SK-MEL-5 (cell line): Measurements from ENCODE around the gene CIRBP. TPM values are rescaled to one million over a fixed set of nuclear protein-coding genes. Genes with fewer than 3 reads are reported as not detected.
A peak's percentile ranks its signal among the peaks of the same experiment; 100 is the strongest.

ENCODE experiments used
- DNase-seq: peaks from one replicate; pipeline ENCODE4 v3.0.0-alpha.2; 2016; ENCODE audit warnings: low read depth, low spot score
- in situ Hi-C: cut with HindIII; loops from 2 replicates; pipeline ENCODE4 v1.10.0; 2016; ENCODE audit warnings: low sequenced_read_pairs, high pct_unique_total_duplicates, low pct_unique_long_range_greater_than_20kb
- total RNA-seq: library from RNA; depleted of rRNA; stranded (reverse); fragments of >200 nt; shearing (Covaris generic); gene quantifications from 2 replicates; pipeline ENCODE4 v1.2.3, GENCODE V29; 2014

Gene CIRBP
- total RNA-seq, 1 experiment from 2014 or later = 93.9 TPM

DNA sequence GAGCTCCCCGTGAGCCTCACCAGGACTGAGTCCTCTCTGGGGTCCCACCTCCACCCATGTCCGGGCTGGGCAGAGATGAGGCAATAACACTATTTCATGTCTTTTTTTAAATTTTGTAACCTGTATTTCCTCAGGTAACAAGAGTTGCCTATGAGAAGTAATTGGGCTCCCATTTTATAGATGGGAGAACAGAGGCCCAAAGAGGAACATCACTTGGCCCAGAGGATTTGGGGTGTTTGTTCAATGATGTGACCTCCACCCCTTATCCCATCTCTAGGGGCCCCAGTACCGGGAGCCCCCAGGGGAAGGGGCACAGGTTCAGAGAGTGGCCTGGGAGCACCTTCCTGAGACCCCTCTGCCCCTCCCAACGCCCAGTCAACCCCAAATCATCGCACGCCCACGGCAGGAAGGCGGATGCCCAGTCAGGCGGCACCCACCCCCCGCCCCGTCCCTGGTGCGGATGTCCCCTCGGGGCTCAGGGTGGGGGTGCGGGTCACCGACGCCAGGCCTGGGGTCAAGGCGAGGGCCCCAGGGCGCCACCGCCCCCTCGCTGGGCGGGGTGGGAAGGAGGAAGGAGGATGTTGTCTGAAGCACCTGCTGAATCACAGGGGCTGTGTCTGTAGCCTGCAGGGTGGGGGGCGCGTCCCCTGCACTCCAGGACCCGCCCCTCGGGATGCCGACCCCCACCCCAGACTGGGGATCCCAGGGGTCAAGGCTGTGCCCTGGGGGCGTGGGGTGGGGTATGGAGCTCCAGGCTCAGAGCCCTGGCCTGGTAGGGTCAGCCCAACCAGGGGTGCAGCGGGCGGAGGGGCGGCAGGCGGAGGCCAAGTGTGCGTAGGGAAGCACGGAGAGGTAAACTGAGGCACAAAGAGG, 9.0 kb upstream of the CIRBP start:
- in situ Hi-C loops = no loop called here
- no peak for DNase-seq

GRCh38 chr19:1260749-1261537, 8.2 kb upstream of the CIRBP start:
- DNase-seq = peak; percentile 92
- in situ Hi-C loops = no loop called here

DNA sequence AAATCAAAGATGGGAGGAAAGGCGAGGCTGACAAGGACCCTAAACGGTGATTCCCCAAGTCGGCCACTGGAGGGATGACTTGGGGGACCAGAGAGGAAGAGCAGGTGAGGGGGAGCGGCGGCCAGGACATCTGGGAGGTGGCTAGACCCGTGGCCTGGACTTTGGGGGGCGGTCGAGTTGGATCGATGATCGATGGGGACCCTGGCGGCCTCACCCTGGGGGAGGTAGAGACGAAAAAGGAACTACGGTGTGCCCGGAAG, 7.7 kb upstream of the CIRBP start:
- no peak for DNase-seq
- in situ Hi-C loops = no loop called here

- in situ Hi-C loops = no loop called here
- DNase-seq = no peak
Measured at GRCh38 chr19:1261798-1262622, 7.1 kb upstream of the CIRBP start.

GRCh38 chr19:1262623-1263123, 6.5 kb upstream of the CIRBP start:
- in situ Hi-C loops = no loop called here
- no peak for DNase-seq

DNA sequence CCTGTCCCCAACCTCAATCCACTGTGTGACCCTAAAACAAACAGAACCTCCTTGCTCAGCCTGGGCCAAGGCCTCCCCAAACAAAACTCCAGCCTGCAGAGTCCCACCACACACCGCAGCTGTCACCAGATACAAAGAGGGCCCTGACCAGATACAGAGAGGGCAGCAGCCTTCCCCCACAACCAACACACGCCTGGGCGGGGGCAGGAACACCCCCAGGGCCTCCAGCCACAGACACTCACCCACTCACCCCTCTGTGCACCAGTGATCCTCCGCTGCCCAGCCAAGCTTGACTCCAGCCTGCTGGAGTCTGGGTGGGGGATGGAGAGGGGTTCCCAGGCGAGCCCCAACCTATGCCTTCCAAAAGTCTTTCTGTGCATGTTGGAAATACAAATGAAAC, 5.9 kb upstream of the CIRBP start:
- no peak for DNase-seq
- in situ Hi-C loops = no loop called here

- in situ Hi-C loops = no loop called here
- DNase-seq = no peak
Measured at GRCh38 chr19:1264801-1265614, 4.1 kb upstream of the CIRBP start.

DNA sequence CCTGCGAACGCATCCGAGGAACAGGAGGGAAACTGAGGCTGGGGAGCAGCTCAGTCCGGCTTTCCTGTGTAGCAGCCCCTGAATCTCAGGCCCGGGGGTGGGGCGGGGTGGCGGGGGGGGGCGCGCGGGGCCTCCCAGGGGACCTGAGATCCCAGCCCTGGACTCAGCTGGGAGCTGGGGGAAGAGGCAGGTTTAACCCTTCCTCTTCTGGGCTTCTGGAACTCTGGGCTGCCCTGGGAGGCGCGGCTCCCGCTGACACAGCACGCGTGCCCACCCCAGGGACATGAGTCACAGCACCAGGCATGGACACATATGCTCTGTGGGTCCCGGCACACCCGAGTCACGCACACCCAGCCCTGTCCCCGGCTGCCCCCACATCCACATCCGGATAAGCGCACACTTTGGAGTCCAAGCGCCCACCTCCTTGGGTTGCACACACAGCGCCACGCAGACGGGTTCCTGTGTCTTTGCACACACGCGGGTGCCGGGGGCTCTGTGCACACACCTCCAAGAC, 3.5 kb upstream of the CIRBP start:
- DNase-seq = no peak
- in situ Hi-C loops = no loop called here

DNA sequence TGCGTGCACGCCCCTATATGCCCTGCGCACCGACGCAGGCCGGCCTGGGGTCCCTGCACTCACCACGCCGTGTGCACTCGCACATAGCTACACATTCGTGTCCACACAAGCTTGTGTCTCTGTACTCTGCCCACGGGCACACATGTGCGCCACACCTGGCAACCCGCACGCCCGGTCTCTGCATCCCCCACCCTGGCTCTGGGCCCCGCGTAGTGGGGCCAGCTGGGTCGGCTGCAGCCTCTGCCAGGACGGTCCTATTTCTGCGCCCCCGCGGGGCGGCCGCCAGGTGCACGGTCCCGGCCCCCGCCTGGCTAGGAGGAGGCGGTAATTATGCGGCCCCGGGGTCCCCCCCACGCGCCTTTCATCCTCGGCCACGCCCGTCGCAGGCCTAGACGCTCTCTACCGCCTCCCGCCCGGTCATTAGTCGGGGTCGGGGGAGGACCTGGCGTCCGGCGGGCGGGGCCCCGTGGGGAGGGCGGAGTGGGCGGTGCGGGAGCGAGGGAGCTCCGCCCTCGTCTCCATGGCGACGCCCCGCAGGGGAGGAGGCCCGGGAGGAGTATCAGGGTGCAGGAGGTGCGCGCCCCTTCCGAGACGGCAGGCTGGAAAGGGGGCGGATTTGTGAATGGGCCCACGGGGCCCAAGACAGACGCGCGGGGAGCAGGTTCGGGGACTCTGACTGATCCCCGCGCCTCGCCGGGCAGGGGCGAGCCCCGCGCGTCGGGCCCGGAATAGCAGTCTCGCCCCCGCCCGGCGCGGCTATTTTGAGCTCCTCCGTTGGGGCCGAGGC, 2.8 kb upstream of the CIRBP start:
- DNase-seq = peak; percentile 74
- in situ Hi-C loops = no loop called here

- in situ Hi-C loops = no loop called here
- DNase-seq = peak; percentile 39
Measured at GRCh38 chr19:1266916-1267476, 2.1 kb upstream of the CIRBP start.

DNA sequence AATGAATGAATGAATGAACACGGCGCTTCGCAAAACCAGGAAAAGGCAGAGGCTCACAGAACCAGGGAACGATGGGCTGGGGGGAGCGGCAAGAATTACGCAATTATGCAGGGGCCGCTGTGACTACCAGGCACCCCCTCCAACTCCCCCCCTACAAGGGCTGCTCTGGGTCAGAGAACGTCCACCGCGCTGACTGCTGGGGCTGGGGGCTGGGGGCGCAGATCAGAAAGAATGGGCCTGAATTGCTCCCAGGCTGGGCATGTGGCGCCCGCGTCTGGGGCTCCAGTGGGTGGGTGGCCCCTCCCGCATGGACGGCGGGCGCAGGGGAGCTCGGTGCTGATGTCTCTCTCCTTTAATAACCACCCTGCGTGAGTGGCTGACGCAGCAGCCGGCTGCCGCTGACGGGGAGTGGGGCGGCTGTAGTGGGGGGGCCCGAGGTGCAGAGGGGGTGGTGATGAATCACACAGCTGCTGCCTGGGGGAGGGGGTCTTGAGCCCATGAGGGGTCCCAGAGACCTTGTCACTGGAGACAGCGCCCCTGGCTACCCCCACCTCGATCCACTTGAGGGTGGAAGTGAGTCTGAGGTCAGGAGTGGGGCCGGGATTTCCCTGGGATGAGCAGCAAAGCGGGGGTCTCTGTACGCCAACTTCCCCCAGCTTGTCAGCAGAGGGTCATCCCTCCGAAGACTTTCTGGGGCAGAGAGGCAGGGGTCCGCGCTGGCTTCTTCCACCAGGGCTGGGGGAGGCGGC, 1.5 kb upstream of the CIRBP start:
- in situ Hi-C loops = no loop called here
- DNase-seq = no peak

DNA sequence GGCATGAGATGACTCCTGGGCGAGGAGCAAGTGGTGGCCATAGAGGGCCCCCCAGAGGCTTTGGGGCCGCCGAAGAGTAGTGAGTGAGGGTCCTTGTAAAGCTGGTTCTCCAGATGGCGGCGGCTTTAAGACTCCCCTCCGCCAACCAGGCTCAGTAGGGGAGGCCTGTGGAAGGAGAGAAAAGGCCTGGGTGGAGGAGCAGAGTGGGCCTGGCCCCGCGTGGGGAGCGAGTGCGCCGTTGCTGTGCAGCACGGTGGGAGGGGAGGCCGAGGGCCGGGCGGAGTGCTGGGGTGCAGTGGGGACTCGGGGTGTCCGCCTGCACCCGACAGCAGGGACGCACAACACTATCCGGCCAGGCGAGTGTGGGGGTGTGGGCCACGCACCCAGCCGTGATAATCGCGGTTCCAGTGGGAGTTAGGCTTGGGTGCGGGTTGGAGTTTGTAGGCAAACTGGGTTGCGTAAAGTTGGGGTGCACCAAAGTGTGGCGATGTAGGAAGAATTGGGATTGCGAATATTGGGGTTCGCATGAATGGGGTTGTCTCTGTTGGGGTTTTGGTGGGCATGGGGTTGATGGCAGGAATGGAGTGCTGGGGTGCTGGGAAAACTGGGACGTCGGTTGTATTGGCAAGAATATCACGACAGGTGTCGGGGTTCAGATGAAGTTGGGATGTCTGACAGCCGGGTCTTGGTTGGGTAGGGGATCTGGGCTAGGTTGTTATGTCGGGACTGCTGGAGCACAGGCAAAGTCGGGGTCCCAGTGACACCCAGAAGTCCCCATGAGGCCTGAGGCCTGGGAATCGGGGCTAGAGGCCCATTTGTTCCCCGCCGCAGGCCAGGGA, 687 bp upstream of the CIRBP start:
- in situ Hi-C loops = no loop called here
- no peak for DNase-seq

DNA sequence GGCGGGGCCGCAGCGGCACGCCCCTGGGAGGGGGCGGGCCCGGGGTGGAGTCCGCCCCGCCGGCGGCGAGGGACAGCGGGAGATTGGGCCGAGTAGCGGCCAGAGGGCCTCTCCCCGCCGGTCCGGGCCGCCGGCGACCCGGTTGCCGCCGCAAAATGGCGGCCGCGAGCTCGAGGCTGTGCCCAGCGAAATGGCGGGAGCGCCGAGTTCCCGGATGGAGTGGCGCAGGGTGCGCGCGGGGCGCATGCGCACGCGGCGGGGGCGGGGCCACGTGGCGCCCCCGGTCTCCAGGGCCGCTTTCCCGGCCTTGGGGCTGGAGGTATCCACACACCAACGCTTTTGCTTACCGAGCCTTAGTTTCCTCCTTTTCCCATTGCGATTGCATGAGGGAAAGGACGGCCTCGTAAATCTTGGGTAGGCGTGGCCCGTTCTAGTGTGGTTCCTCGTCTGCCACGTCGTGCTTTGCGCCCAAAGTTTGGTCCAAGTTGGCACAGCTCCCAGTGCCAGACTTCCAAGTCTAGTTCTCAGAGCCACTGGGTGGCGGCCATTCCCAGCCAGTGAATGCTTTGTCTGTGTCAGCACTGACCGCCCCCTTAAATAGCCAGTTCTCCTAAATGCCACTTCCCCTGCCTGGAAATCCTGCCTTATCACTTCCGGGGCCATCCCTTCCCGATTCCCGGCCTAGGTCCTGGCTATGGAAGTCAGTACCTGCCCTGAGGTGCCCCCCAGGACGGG, 513 bp downstream of the CIRBP start:
- DNase-seq = peak; percentile 77
- in situ Hi-C loops = no loop called here

DNA sequence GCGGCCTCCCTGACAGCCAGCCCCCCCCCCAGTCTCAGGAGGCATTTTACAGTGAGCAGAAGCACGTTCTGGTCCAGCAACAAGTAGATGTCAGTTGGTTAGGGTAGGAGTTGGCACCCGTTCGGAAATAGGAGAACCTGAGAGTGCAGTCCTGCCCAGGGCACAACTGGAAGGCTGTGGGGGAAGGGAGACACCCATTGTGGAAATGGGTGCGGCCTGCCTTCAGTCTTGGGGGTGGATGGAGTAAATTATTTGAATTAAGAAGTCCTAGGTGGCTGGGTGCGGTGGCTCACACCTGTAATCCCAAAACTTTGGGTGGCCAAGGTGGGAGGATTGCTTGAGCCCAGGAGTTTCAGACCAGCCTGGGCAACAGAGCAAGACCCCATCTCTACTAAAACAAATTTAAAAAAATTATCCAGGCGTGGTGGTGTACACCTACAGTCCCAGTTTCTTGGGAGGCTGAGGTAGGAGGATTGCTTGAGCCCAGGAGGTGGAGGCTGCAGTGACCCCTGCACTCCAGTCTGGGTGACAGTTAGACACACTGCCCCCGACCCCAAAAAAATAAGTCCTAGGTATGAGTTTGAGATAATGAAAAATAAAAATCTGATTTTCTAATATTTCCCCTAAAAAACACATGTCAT, 1.2 kb downstream of the CIRBP start:
- in situ Hi-C loops = no loop called here
- no peak for DNase-seq
